Esophagus (tissue), 2 donors: ENCODE data around the gene CENPV. TPM values are rescaled to one million over a fixed set of nuclear protein-coding genes. Genes with fewer than 3 reads are reported as not detected.
"Not testable (repeated sequence)": the region's sequence is repeated elsewhere in the genome, so short reads cannot be mapped to it uniquely, and the experiment has no call there.

Experiments used
- H3K27ac ChIP-seq, 2 donors: one replicate each; pipeline ENCODE4 v1.5.1; 2013; ENCODE audit warnings: low read depth in 2 of 2, mild to moderate bottlenecking in 2 of 2, inconsistent platforms in 1 of 2, low read length in 1 of 2, moderate library complexity in 1 of 2
- H3K27me3 ChIP-seq, 2 donors: one replicate each; pipeline ENCODE4 v1.6.1; 2013; ENCODE audit warnings: low read length in 2 of 2, control low read depth in 1 of 2, mild to moderate bottlenecking in 1 of 2; ENCODE audit not compliant: insufficient read depth in 2 of 2, control insufficient read depth in 1 of 2
- H3K36me3 ChIP-seq, 2 donors: one replicate each; pipeline ENCODE4 v1.6.1; 2013; ENCODE audit warnings: low read length in 1 of 2; ENCODE audit not compliant: control insufficient read depth in 2 of 2, insufficient read depth in 2 of 2
- H3K4me1 ChIP-seq, 2 donors: one replicate each; pipeline ENCODE4 v1.6.1; 2013; ENCODE audit warnings: low read length in 1 of 2; ENCODE audit not compliant: control insufficient read depth in 2 of 2, insufficient read depth in 2 of 2
- H3K4me3 ChIP-seq, 2 donors: one replicate each; pipeline ENCODE4 v1.5.1; 2013; ENCODE audit warnings: low read length in 2 of 2, mild to moderate bottlenecking in 2 of 2, low read depth in 1 of 2, moderate library complexity in 1 of 2
- H3K9me3 ChIP-seq, 2 donors: one replicate each; pipeline ENCODE4 v1.6.1; 2013; ENCODE audit warnings: mild to moderate bottlenecking in 2 of 2, low read depth in 1 of 2, low read length in 1 of 2, moderate library complexity in 1 of 2; ENCODE audit not compliant: control insufficient read depth in 2 of 2, insufficient read depth in 1 of 2
- WGBS, 2 donors: extraction: QIAGEN DNeasy Blood & Tissue Kit; methylation state at CpG; one replicate each; pipeline ENCODE4 v1.1.7; 2013; 5-methylcytosine and 5-hydroxymethylcytosine counted together
- polyA plus RNA-seq, 2 donors: library from polyadenylated mRNA; stranded (reverse); fragments of 200-250 nt; gene quantifications; one replicate each; pipeline ENCODE4 v1.2.3, GENCODE V29; 2013
- donor health status: healthy with polysubstance abuse.
- donor health status: Bipolar disorder and iron deficiency.

The CENPV gene
- polyA plus RNA-seq, 2 donors: 1.3 to 2.8 TPM

- no peaks in the 10 kb centered on the region for H3K9me3 ChIP-seq
- H3K27me3 ChIP-seq: no peaks in the 10 kb centered on the region
- WGBS, 2 donors: 93 to 94% methylated on average over 13 of the region's 13 CpGs
- peaks cover 3 to 4% of the 10 kb centered on the region in 2 donors for H3K36me3 ChIP-seq
- no peak overlapping the region for H3K27ac ChIP-seq
- no peak overlapping the region for H3K4me3 ChIP-seq
- no peaks in the 10 kb centered on the region for H3K4me1 ChIP-seq
Measured at GRCh38 chr17:16301963-16302855, 51.1 kb downstream of the CENPV start.

GRCh38 chr17:16300554-16300953 is 52.7 kb downstream of the CENPV start:
- no peaks in the 10 kb centered on the region for H3K27me3 ChIP-seq
- no peaks in the 10 kb centered on the region for H3K4me1 ChIP-seq
- no peak overlapping the region for H3K4me3 ChIP-seq
- 97 to 99% methylated on average over 3 of the region's 3 CpGs for WGBS, 2 donors
- H3K9me3 ChIP-seq: no peaks in the 10 kb centered on the region
- peaks cover 3 to 4% of the 10 kb centered on the region in 2 donors for H3K36me3 ChIP-seq
- no peak overlapping the region for H3K27ac ChIP-seq

GRCh38 chr17:16298140-16298662 is 55.1 kb downstream of the CENPV start:
- Histone ChIP-seq H3K4me1 (no peaks in the 10 kb centered on the region), H3K36me3 (peaks cover 0 to 4% of the 10 kb centered on the region in 2 donors), H3K9me3 (no peaks in the 10 kb centered on the region), H3K27me3 (no peaks in the 10 kb centered on the region), H3K27ac (no peak overlapping the region), H3K4me3 (no peak overlapping the region)
- 77 to 92% methylated on average over 1 of the region's 1 CpG for WGBS, 2 donors

- no peaks in the 10 kb centered on the region for H3K27me3 ChIP-seq
- peaks cover 0 to 4% of the 10 kb centered on the region in 2 donors for H3K36me3 ChIP-seq
- H3K4me3 ChIP-seq: no peak overlapping the region
- no peaks in the 10 kb centered on the region for H3K9me3 ChIP-seq
- no peak overlapping the region for H3K27ac ChIP-seq
- no peaks in the 10 kb centered on the region for H3K4me1 ChIP-seq
- 75 to 85% methylated on average over 11 of the region's 11 CpGs for WGBS, 2 donors
Measured at GRCh38 chr17:16297367-16298139, 55.7 kb downstream of the CENPV start.

GRCh38 chr17:16296072-16296471 is 57.2 kb downstream of the CENPV start:
- H3K4me3 ChIP-seq, H3K4me1 ChIP-seq, H3K27me3 ChIP-seq, H3K9me3 ChIP-seq, H3K36me3 ChIP-seq, H3K27ac ChIP-seq: not testable (repeated sequence)
- WGBS, 2 donors: 93 to 95% methylated on average over 3 of the region's 3 CpGs

GRCh38 chr17:16294560-16294959 is 58.7 kb downstream of the CENPV start:
- WGBS, 2 donors: 94 to 96% methylated on average over 2 of the region's 2 CpGs

GRCh38 chr17:16293931-16294330 is 59.3 kb downstream of the CENPV start:
- no peaks in the 10 kb centered on the region for H3K36me3 ChIP-seq
- H3K9me3 ChIP-seq: no peaks in the 10 kb centered on the region
- H3K27ac ChIP-seq: no peak overlapping the region
- no peaks in the 10 kb centered on the region for H3K27me3 ChIP-seq
- 68 to 95% methylated on average over 3 of the region's 3 CpGs for WGBS, 2 donors
- no peak overlapping the region for H3K4me3 ChIP-seq
- H3K4me1 ChIP-seq: no peaks in the 10 kb centered on the region

More at GRCh38 chr17:16294560-16294959, 58.7 kb downstream of the CENPV start:
- Histone ChIP-seq H3K27me3 (no peaks in the 10 kb centered on the region), H3K27ac (no peak overlapping the region), H3K4me1 (no peaks in the 10 kb centered on the region), H3K36me3 (no peaks in the 10 kb centered on the region), H3K9me3 (no peaks in the 10 kb centered on the region), H3K4me3 (no peak overlapping the region)

Other genes with a start within 250 kb of the CENPV start
- gene NCOR1, start 137.9 kb downstream of the CENPV start, polyA plus RNA-seq: 10 to 100 TPM; 31.5 to 41.3 TPM
- gene PIGL, start 136.3 kb downstream of the CENPV start, polyA plus RNA-seq: 10 to 100 TPM; 13.3 to 21.5 TPM
- 100 to 1,000 TPM; 260 to 626 TPM for gene UBB, start 27.6 kb upstream of the CENPV start, polyA plus RNA-seq
- 1 to 10 TPM; 2.7 to 2.8 TPM for gene TRPV2, start 62.1 kb upstream of the CENPV start, polyA plus RNA-seq
- gene LRRC75A, start 138.7 kb upstream of the CENPV start, polyA plus RNA-seq: under 1 TPM; 0.53 to 0.65 TPM
- gene ZNF287, start 215.7 kb upstream of the CENPV start, polyA plus RNA-seq: 1 to 10 TPM; 2.5 to 3.3 TPM